ENCODE results near the gene PPP4C. TPM values are rescaled to one million over a fixed set of nuclear protein-coding genes. Genes with fewer than 3 reads are reported as not detected.

PPP4C gene
- total RNA-seq, 1 donor from 2014 or later: 133 TPM

- intact Hi-C loops (cut with micrococcal nuclease): loop anchor here (1.0 to 2.0 kb wide), 6 partner anchors 11 to 595 kb away; partner anchors contain the start of genes FBRS, MAPK3 and PRR14
- H3K4me1 Mint-ChIP-seq (ENCODE audit: low read depth): peaks cover 19% of the 10 kb centered on the region
- peaks cover 1% of the 10 kb centered on the region for H3K27me3 Mint-ChIP-seq (ENCODE audit: insufficient read depth)
These were observed 11.7 kb upstream of the PPP4C start for GRCh38 chr16:30063893-30064728.

GRCh38 chr16:30064729-30065101, 11.1 kb upstream of the PPP4C start:
- Mint-ChIP-seq H3K27ac (peak overlapping the region; percentile 100), H3K9me3 (no peaks in the 10 kb centered on the region), H3K4me1 (ENCODE audit: low read depth) (peaks cover 22% of the 10 kb centered on the region), H3K4me3 (peak overlapping the region; percentile 99), H3K36me3 (ENCODE audit: low read depth) (peaks cover 32% of the 10 kb centered on the region), H3K27me3 (ENCODE audit: insufficient read depth) (peaks cover 1% of the 10 kb centered on the region)
- no peak for DNase-seq (ENCODE audit: low spot score)
- intact Hi-C loops (cut with micrococcal nuclease): loop anchor here (1.0 to 5.0 kb wide), 15 partner anchors 11 to 594 kb away; partner anchors contain the start of genes ASPHD1, CDIPT, DCTPP1 and FBRS

More at GRCh38 chr16:30063893-30064728, 11.7 kb upstream of the PPP4C start:
- Mint-ChIP-seq H3K36me3 (ENCODE audit: low read depth) (peaks cover 27% of the 10 kb centered on the region), H3K4me3 (peak overlapping the region; percentile 99), H3K9me3 (no peaks in the 10 kb centered on the region), H3K27ac (peak overlapping the region; percentile 100)
- peak; percentile 61 for DNase-seq (ENCODE audit: low spot score)

GRCh38 chr16:30065102-30065942, 10.5 kb upstream of the PPP4C start, which contains the start of gene ALDOA:
TSS of gene ALDOA (plus strand) at chr16:30065760. CDS start at chr16:30066898, 1,138 bp downstream.
- peaks cover 25% of the 10 kb centered on the region for H3K4me1 Mint-ChIP-seq (ENCODE audit: low read depth)
- no peaks in the 10 kb centered on the region for H3K9me3 Mint-ChIP-seq
- intact Hi-C loops (cut with micrococcal nuclease): loop anchor here (1.0 to 5.0 kb wide), 13 partner anchors 10 to 593 kb away; partner anchors contain the start of genes ASPHD1, CDIPT, DCTPP1 and FBRS
- peaks cover 36% of the 10 kb centered on the region for H3K36me3 Mint-ChIP-seq (ENCODE audit: low read depth)
- H3K27me3 Mint-ChIP-seq (ENCODE audit: insufficient read depth): peaks cover 1% of the 10 kb centered on the region
- H3K4me3 Mint-ChIP-seq: peak within 1 kb of the TSS; percentile 99
- peak; percentile 95 for DNase-seq (ENCODE audit: low spot score)
- peak within 1 kb of the TSS; percentile 95 for H3K27ac Mint-ChIP-seq

- H3K9me3 Mint-ChIP-seq: no peaks in the 10 kb centered on the region
- peaks cover 39% of the 10 kb centered on the region for H3K36me3 Mint-ChIP-seq (ENCODE audit: low read depth)
- peaks cover 1% of the 10 kb centered on the region for H3K27me3 Mint-ChIP-seq (ENCODE audit: insufficient read depth)
- intact Hi-C loops (cut with micrococcal nuclease): loop anchor here (1.0 to 5.0 kb wide), 13 partner anchors 9 to 593 kb away; partner anchors contain the start of genes ASPHD1, CDIPT, DCTPP1 and FBRS
- H3K27ac Mint-ChIP-seq: peak overlapping the region; percentile 79
- peak overlapping the region; percentile 99 for H3K4me3 Mint-ChIP-seq
- peak; percentile 28 for DNase-seq (ENCODE audit: low spot score)
- H3K4me1 Mint-ChIP-seq (ENCODE audit: low read depth): peaks cover 27% of the 10 kb centered on the region
These were observed 9.6 kb upstream of the PPP4C start for GRCh38 chr16:30065943-30066760.

- peak overlapping the region; percentile 79 for H3K27ac Mint-ChIP-seq
- peaks cover 29% of the 10 kb centered on the region for H3K4me1 Mint-ChIP-seq (ENCODE audit: low read depth)
- H3K36me3 Mint-ChIP-seq (ENCODE audit: low read depth): peaks cover 44% of the 10 kb centered on the region
- peaks cover 1% of the 10 kb centered on the region for H3K27me3 Mint-ChIP-seq (ENCODE audit: insufficient read depth)
- intact Hi-C loops (cut with micrococcal nuclease): loop anchor here (5.0 kb wide), 1 partner anchor 260 kb away; the partner anchor contains the start of gene MAZ
- no peaks in the 10 kb centered on the region for H3K9me3 Mint-ChIP-seq
- DNase-seq (ENCODE audit: low spot score): no peak
- peak overlapping the region; percentile 99 for H3K4me3 Mint-ChIP-seq
These were observed 8.8 kb upstream of the PPP4C start for GRCh38 chr16:30066761-30067583.

- H3K36me3 Mint-ChIP-seq (ENCODE audit: low read depth): peaks cover 47% of the 10 kb centered on the region
- no peaks in the 10 kb centered on the region for H3K27me3 Mint-ChIP-seq (ENCODE audit: insufficient read depth)
- no peaks in the 10 kb centered on the region for H3K9me3 Mint-ChIP-seq
- DNase-seq (ENCODE audit: low spot score): no peak
- H3K4me1 Mint-ChIP-seq (ENCODE audit: low read depth): peaks cover 32% of the 10 kb centered on the region
- H3K27ac Mint-ChIP-seq: peak overlapping the region; percentile 79
- H3K4me3 Mint-ChIP-seq: peak overlapping the region; percentile 99
- intact Hi-C loops (cut with micrococcal nuclease): loop anchor here (5.0 kb wide), 1 partner anchor 260 kb away; the partner anchor contains the start of gene MAZ
These were observed 8.2 kb upstream of the PPP4C start for GRCh38 chr16:30067584-30067916.

- Mint-ChIP-seq H3K4me1 (ENCODE audit: low read depth) (peaks cover 32% of the 10 kb centered on the region), H3K4me3 (peak overlapping the region; percentile 72), H3K27me3 (ENCODE audit: insufficient read depth) (no peaks in the 10 kb centered on the region), H3K27ac (peak overlapping the region; percentile 79), H3K36me3 (ENCODE audit: low read depth) (peaks cover 47% of the 10 kb centered on the region), H3K9me3 (no peaks in the 10 kb centered on the region)
- no peak for DNase-seq (ENCODE audit: low spot score)
- intact Hi-C loops (cut with micrococcal nuclease): loop anchor here (5.0 kb wide), 1 partner anchor 261 kb away; the partner anchor contains the start of gene MAZ
These were observed 7.5 kb upstream of the PPP4C start for GRCh38 chr16:30068333-30068732.

DNA sequence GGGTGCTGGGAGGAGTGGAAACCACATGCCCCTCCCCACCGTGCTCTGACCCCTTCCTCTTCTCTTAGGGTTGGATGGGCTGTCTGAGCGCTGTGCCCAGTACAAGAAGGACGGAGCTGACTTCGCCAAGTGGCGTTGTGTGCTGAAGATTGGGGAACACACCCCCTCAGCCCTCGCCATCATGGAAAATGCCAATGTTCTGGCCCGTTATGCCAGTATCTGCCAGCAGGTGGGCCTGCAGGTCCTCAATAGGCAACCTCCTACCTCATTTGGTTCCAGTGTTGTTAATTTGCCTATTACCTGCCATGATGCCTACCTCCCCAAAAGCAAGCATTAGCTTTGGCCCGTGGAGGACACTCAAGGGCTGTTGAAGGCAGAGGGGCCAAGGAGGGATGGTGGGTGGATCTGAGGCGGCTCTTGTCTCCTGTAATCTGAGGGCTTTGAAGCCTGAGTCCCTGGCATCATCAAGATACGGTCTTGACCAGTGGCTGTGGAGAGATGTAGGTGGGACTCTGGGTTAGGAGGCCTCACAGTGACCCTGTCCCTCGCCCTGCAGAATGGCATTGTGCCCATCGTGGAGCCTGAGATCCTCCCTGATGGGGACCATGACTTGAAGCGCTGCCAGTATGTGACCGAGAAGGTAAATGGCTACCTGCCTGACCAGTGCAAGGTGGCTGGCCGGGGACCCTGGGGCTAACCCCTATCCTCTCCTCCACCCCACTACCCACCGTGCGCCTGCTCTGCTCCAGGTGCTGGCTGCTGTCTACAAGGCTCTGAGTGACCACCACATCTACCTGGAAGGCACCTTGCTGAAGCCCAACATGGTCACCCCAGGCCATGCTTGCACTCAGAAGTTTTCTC, 6.8 kb upstream of the PPP4C start:
- Mint-ChIP-seq H3K36me3 (ENCODE audit: low read depth) (peaks cover 47% of the 10 kb centered on the region), H3K9me3 (no peaks in the 10 kb centered on the region), H3K27me3 (ENCODE audit: insufficient read depth) (no peaks in the 10 kb centered on the region), H3K27ac (peak overlapping the region; percentile 79), H3K4me1 (ENCODE audit: low read depth) (peaks cover 32% of the 10 kb centered on the region), H3K4me3 (peak overlapping the region; percentile 72)
- peak; percentile 36 for DNase-seq (ENCODE audit: low spot score)
- intact Hi-C loops (cut with micrococcal nuclease): loop anchor here (5.0 kb wide), 1 partner anchor 262 kb away; the partner anchor contains the start of gene MAZ

GRCh38 chr16:30069611-30070462, 6.0 kb upstream of the PPP4C start:
- peaks cover 36% of the 10 kb centered on the region for H3K4me1 Mint-ChIP-seq (ENCODE audit: low read depth)
- no peaks in the 10 kb centered on the region for H3K27me3 Mint-ChIP-seq (ENCODE audit: insufficient read depth)
- H3K36me3 Mint-ChIP-seq (ENCODE audit: low read depth): peaks cover 45% of the 10 kb centered on the region
- DNase-seq (ENCODE audit: low spot score): no peak
- peak overlapping the region; percentile 47 for H3K27ac Mint-ChIP-seq
- intact Hi-C loops (cut with micrococcal nuclease): loop anchor here (5.0 kb wide), 1 partner anchor 263 kb away; the partner anchor contains the start of gene MAZ
- H3K9me3 Mint-ChIP-seq: no peaks in the 10 kb centered on the region
- H3K4me3 Mint-ChIP-seq: no peak overlapping the region

DNA sequence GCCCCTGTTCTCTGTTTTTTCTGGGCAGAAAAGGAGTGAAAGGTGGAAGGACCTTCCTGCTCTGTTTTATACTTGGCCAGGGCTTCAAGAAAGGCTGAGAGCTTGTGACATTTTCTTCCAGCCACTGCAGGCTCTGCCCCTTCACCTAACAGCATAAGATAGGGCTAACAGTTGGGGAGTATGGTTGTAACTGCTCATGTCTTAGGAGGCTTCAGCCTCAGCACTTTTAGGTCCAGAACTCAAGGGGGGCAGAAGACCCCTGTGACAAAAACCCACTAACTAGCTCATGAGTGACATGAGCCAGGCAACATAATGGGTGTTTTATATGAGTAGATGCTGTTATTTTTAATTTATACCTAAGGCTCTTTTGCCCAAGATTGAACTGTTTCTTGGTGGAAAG, 5.3 kb upstream of the PPP4C start:
- peaks cover 45% of the 10 kb centered on the region for H3K36me3 Mint-ChIP-seq (ENCODE audit: low read depth)
- intact Hi-C loops (cut with micrococcal nuclease): no loop called here
- no peaks in the 10 kb centered on the region for H3K9me3 Mint-ChIP-seq
- H3K27ac Mint-ChIP-seq: no peak overlapping the region
- no peak overlapping the region for H3K4me3 Mint-ChIP-seq
- no peak for DNase-seq (ENCODE audit: low spot score)
- peaks cover 39% of the 10 kb centered on the region for H3K4me1 Mint-ChIP-seq (ENCODE audit: low read depth)
- no peaks in the 10 kb centered on the region for H3K27me3 Mint-ChIP-seq (ENCODE audit: insufficient read depth)
